T-cell (primary cell): ENCODE results near the gene COBLL1. TPM values are rescaled to one million over a fixed set of nuclear protein-coding genes. Genes with fewer than 3 reads are reported as not detected.

Source experiments
- ATAC-seq, 4 experiments: fragments of 200-7000 bp in 3 of 4; fragments of 150-1000 bp in 1 of 4; cut with Tn5 transposase; replicated peaks in 1 of 4; 1 replicate in 3 of 4; 2 replicates in 1 of 4; pipeline ENCODE4 v1.10.0; 2021; ENCODE audit warnings: moderate library complexity in 3 of 4, mild to moderate bottlenecking in 2 of 4, moderate number of reproducible peaks in 1 of 4
- CTCF ChIA-PET, 2 donors: fragments of 300-600 bp; sonication (Branson Sonifier 250); formaldehyde crosslinking; loops; one replicate each; lab custom pipeline; 2022; ENCODE audit warnings: antibody characterized with exemption in 2 of 2; lab: Charles Lee
- POLR2A ChIA-PET, 2 donors: fragments of 300-600 bp; sonication (Branson Sonifier 250); formaldehyde crosslinking; loops; one replicate each; lab custom pipeline; 2022; ENCODE audit warnings: antibody characterized with exemption in 2 of 2; lab: Charles Lee
- DNase-seq, 35 experiments: peaks; one replicate each; pipeline versions ENCODE4 v3.0.0 to v3.0.0-alpha.2; 2013 to 2023
- H3K27ac ChIP-seq: one replicate; pipeline ENCODE4 v1.5.1; 2013; ENCODE audit warnings: low read length
- H3K27me3 ChIP-seq, 2 experiments: replicated peaks in 1 of 2; 1 replicate in 1 of 2; 2 replicates in 1 of 2; pipeline versions ENCODE4 v1.6.1 to v1.7.0; 2013; ENCODE audit warnings: low read length in 1 of 2, mixed read lengths in 1 of 2; ENCODE audit not compliant: control insufficient read depth in 2 of 2, insufficient read depth in 2 of 2; ENCODE audit errors: extremely low read depth in 1 of 2
- H3K36me3 ChIP-seq, 2 donors: 1 replicate in 1 of 2; 2 replicates in 1 of 2; pipeline versions ENCODE4 v1.6.1 to v1.7.0; 2013; ENCODE audit warnings: low read length in 1 of 2; ENCODE audit not compliant: control insufficient read depth in 2 of 2, insufficient read depth in 1 of 2; ENCODE audit errors: extremely low read depth in 1 of 2
- H3K4me1 ChIP-seq, 2 experiments: 1 replicate in 1 of 2; 2 replicates in 1 of 2; pipeline versions ENCODE4 v1.6.1 to v1.7.0; 2013; ENCODE audit warnings: low read length in 2 of 2, mixed read lengths in 1 of 2; ENCODE audit not compliant: insufficient read depth in 2 of 2, control insufficient read depth in 1 of 2; ENCODE audit errors: extremely low read depth in 1 of 2
- H3K4me3 ChIP-seq, 2 donors: 1 replicate in 1 of 2; 2 replicates in 1 of 2; pipeline versions ENCODE4 v1.5.1 to v1.7.0; 2013; ENCODE audit warnings: mild to moderate bottlenecking in 2 of 2, low read length in 1 of 2, moderate library complexity in 1 of 2; ENCODE audit not compliant: control insufficient read depth in 1 of 2; ENCODE audit errors: extremely low read depth in 1 of 2
- H3K9me3 ChIP-seq: 2 replicates; pipeline ENCODE4 v1.7.0; 2013
- H3K27ac Mint-ChIP-seq, 2 donors: one replicate each; pipeline ENCODE4 v1.8.0; 2020 to 2021; ENCODE audit warnings: mild to moderate bottlenecking in 2 of 2, mixed read lengths in 2 of 2
- H3K27me3 Mint-ChIP-seq, 2 donors: one replicate each; pipeline ENCODE4 v1.8.0; 2021 to 2022; ENCODE audit warnings: mixed read lengths in 2 of 2
- H3K36me3 Mint-ChIP-seq: one replicate; pipeline ENCODE4 v1.8.0; 2021; ENCODE audit warnings: mixed read lengths
- H3K4me1 Mint-ChIP-seq, 3 donors: one replicate each; pipeline ENCODE4 v1.8.0; 2020 to 2022; ENCODE audit warnings: mixed read lengths in 3 of 3, mild to moderate bottlenecking in 1 of 3
- H3K4me3 Mint-ChIP-seq, 3 donors: one replicate each; pipeline ENCODE4 v1.8.0; 2020 to 2022; ENCODE audit warnings: mild to moderate bottlenecking in 3 of 3, mixed read lengths in 3 of 3, moderate library complexity in 3 of 3
- H3K9me3 Mint-ChIP-seq, 3 donors: one replicate each; pipeline ENCODE4 v1.8.0; 2020 to 2022; ENCODE audit warnings: mixed read lengths in 3 of 3
- WGBS: methylation state at CpG from one replicate; pipeline ENCODE4 v1.1.5; 2013; ENCODE audit warnings: missing lambda C conversion rate; ENCODE audit not compliant: insufficient coverage; 5-methylcytosine and 5-hydroxymethylcytosine counted together
- total RNA-seq, 35 experiments: library from RNA in 6 of 35; stranded (reverse) in 6 of 35; fragments of 120-200 nt in 1 of 35; gene quantifications; one replicate each; pipeline versions ENCODE4 v1.2.1 to v1.2.4 and lab custom pipeline; 2013 to 2026

COBLL1 gene
- total RNA-seq, 5 donors from 2014 or later (not counting 1 experiment from before 2014, with no cell fraction given), result 0.68 to 5.1 (median 1.9) TPM

- no peaks in the 10 kb centered on the region for H3K27me3 Mint-ChIP-seq
- peaks cover 13 to 18% (median 14%) of the 10 kb centered on the region in 3 donors for H3K9me3 Mint-ChIP-seq
- H3K4me3 ChIP-seq, result no peak overlapping the region
- no peak overlapping the region for H3K4me3 Mint-ChIP-seq
- ATAC-seq (no peak), DNase-seq (no peak)
- H3K36me3 Mint-ChIP-seq, result no peaks in the 10 kb centered on the region
- H3K4me1 ChIP-seq, result no peaks in the 10 kb centered on the region
- POLR2A ChIA-PET, result no interaction called here
- CTCF ChIA-PET, result no interaction called here
- no peak overlapping the region for H3K27ac ChIP-seq
- no peak overlapping the region for H3K27ac Mint-ChIP-seq
- no peaks in the 10 kb centered on the region for H3K27me3 ChIP-seq
- WGBS, result no CpG with 5 or more reads among the region's 2 CpGs
- H3K9me3 ChIP-seq, result no peaks in the 10 kb centered on the region
- no peaks in the 10 kb centered on the region for H3K36me3 ChIP-seq
- H3K4me1 Mint-ChIP-seq, result no peaks in the 10 kb centered on the region
Measured at GRCh38 chr2:164655750-164656149, 185.9 kb downstream of the COBLL1 start.

GRCh38 chr2:164655336-164655735 is 186.3 kb downstream of the COBLL1 start:
- no peak overlapping the region for H3K27ac Mint-ChIP-seq
- no peaks in the 10 kb centered on the region for H3K36me3 Mint-ChIP-seq
- ChIA-PET POLR2A (no interaction called here), CTCF (no interaction called here)
- H3K4me3 Mint-ChIP-seq, result no peak overlapping the region
- no peak overlapping the region for H3K27ac ChIP-seq
- DNase-seq (no peak), ATAC-seq (no peak)
- H3K9me3 ChIP-seq, result no peaks in the 10 kb centered on the region
- H3K9me3 Mint-ChIP-seq, result peaks cover 17 to 22% (median 18%) of the 10 kb centered on the region in 3 donors
- no peak overlapping the region for H3K4me3 ChIP-seq
- no peaks in the 10 kb centered on the region for H3K27me3 ChIP-seq
- H3K4me1 Mint-ChIP-seq, result no peaks in the 10 kb centered on the region
- H3K36me3 ChIP-seq, result no peaks in the 10 kb centered on the region
- no peaks in the 10 kb centered on the region for H3K4me1 ChIP-seq
- no peaks in the 10 kb centered on the region for H3K27me3 Mint-ChIP-seq

GRCh38 chr2:164651361-164651760 is 190.3 kb downstream of the COBLL1 start:
- peaks cover 22 to 53% (median 26%) of the 10 kb centered on the region in 3 donors for H3K9me3 Mint-ChIP-seq
- ATAC-seq (no peak), DNase-seq (no peak)
- H3K27me3 Mint-ChIP-seq, result no peaks in the 10 kb centered on the region
- no peaks in the 10 kb centered on the region for H3K36me3 ChIP-seq
- no peaks in the 10 kb centered on the region for H3K9me3 ChIP-seq
- no peaks in the 10 kb centered on the region for H3K4me1 Mint-ChIP-seq
- H3K27me3 ChIP-seq, result no peaks in the 10 kb centered on the region
- H3K36me3 Mint-ChIP-seq, result no peaks in the 10 kb centered on the region
- ChIA-PET POLR2A (no interaction called here), CTCF (no interaction called here)
- no peak overlapping the region for H3K27ac Mint-ChIP-seq
- no peaks in the 10 kb centered on the region for H3K4me1 ChIP-seq
- no peak overlapping the region for H3K4me3 ChIP-seq
- H3K4me3 Mint-ChIP-seq, result no peak overlapping the region
- H3K27ac ChIP-seq, result no peak overlapping the region
- 100% methylated on average over 1 of the region's 1 CpG for whole genome bisulfite sequencing

GRCh38 chr2:164644036-164644700 is 197.5 kb downstream of the COBLL1 start:
- WGBS, result no CpG with 5 or more reads among the region's 1 CpG
- H3K9me3 ChIP-seq, result no peaks in the 10 kb centered on the region
- H3K27ac ChIP-seq, result no peak overlapping the region
- Mint-ChIP-seq H3K27ac (no peak overlapping the region), H3K4me3 (no peak overlapping the region), H3K4me1 (no peaks in the 10 kb centered on the region), H3K9me3 (peaks cover 6 to 26% (median 7%) of the 10 kb centered on the region in 3 donors), H3K27me3 (no peaks in the 10 kb centered on the region), H3K36me3 (no peaks in the 10 kb centered on the region)
- no peaks in the 10 kb centered on the region for H3K27me3 ChIP-seq
- ChIA-PET CTCF (no interaction called here), POLR2A (interaction anchor here (0.6 to 0.7 kb wide), 2 partner anchors 14 to 22 kb away, joined by 4 read pairs; no protein-coding TSS in a partner anchor)
- no peaks in the 10 kb centered on the region for H3K36me3 ChIP-seq
- H3K4me3 ChIP-seq, result no peak overlapping the region
- DNase-seq, result no peak
- no peak for ATAC-seq
- no peaks in the 10 kb centered on the region for H3K4me1 ChIP-seq

- no peaks in the 10 kb centered on the region for H3K36me3 Mint-ChIP-seq
- no peaks in the 10 kb centered on the region for H3K9me3 ChIP-seq
- peaks cover under 1 to 17% (median 6%) of the 10 kb centered on the region in 3 donors for H3K9me3 Mint-ChIP-seq
- no peaks in the 10 kb centered on the region for H3K27me3 ChIP-seq
- H3K27me3 Mint-ChIP-seq, result no peaks in the 10 kb centered on the region
- no peak overlapping the region for H3K27ac ChIP-seq
- no peak overlapping the region for H3K27ac Mint-ChIP-seq
- H3K4me3 Mint-ChIP-seq, result no peak overlapping the region
- H3K4me3 ChIP-seq, result no peak overlapping the region
- no peaks in the 10 kb centered on the region for H3K4me1 ChIP-seq
- ATAC-seq (no peak), DNase-seq (no peak)
- WGBS, result 79% methylated on average over 4 of the region's 8 CpGs
- CTCF ChIA-PET, result no interaction called here
- no peaks in the 10 kb centered on the region for H3K4me1 Mint-ChIP-seq
- no peaks in the 10 kb centered on the region for H3K36me3 ChIP-seq
- POLR2A ChIA-PET, result no interaction called here
Measured at GRCh38 chr2:164642946-164643555, 198.6 kb downstream of the COBLL1 start.

GRCh38 chr2:164642268-164642667 is 199.4 kb downstream of the COBLL1 start:
- ATAC-seq, result no peak
- no CpG with 5 or more reads among the region's 2 CpGs for WGBS
- ChIA-PET CTCF (no interaction called here), POLR2A (no interaction called here)
- Mint-ChIP-seq H3K4me1 (no peaks in the 10 kb centered on the region), H3K9me3 (peaks cover 0 to 9% (median 0%) of the 10 kb centered on the region in 3 donors), H3K27me3 (no peaks in the 10 kb centered on the region), H3K4me3 (no peak overlapping the region), H3K36me3 (no peaks in the 10 kb centered on the region), H3K27ac (no peak overlapping the region)
- H3K27me3 ChIP-seq, result no peaks in the 10 kb centered on the region
- no peak for DNase-seq
- no peaks in the 10 kb centered on the region for H3K9me3 ChIP-seq
- no peak overlapping the region for H3K4me3 ChIP-seq
- H3K27ac ChIP-seq, result no peak overlapping the region
- H3K4me1 ChIP-seq, result no peaks in the 10 kb centered on the region
- no peaks in the 10 kb centered on the region for H3K36me3 ChIP-seq
